Measurements from ENCODE around the gene HACD3. TPM values are rescaled to one million over a fixed set of nuclear protein-coding genes. Genes with fewer than 3 reads are reported as not detected.

Gene HACD3
- total and polyA plus RNA-seq, 9 of the 15 experiments (the other 6 are each of a cell fraction or from before 2014, with no cell fraction given): 48.1 to 117 (median 72.8) TPM

DNA sequence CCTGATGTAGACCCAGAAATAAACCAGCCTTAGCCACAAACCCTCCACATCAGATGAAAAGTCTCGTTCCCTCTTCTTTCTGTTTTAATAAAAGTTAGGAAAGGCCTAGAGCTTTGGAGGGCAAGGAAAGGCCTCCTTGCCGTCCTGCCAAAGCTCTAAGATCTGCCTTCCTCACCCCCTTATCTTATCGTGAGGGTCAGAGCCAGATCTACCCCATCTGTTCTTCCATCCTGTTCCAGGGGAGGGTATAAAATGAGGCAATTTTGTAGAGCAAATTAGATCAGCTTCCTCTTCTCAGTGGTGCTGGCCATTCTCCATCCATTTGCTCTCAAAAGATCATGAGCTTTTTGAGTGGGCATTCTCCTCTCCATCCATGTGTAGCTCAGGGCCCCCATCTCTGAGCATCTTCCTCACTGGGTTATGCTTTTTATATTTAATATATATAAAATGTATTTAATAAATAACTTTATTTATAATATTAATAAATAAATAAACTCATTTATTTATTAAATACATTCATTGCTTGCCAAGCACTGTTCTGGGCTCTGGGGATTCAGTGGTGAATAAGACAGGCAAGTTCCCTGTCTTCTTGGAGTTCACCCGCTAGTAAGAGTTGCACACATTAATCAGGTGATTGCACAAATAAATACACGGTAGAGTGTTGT, 89.5 kb downstream of the HACD3 start (continued):
- TF ChIP-seq, protein P1, sequence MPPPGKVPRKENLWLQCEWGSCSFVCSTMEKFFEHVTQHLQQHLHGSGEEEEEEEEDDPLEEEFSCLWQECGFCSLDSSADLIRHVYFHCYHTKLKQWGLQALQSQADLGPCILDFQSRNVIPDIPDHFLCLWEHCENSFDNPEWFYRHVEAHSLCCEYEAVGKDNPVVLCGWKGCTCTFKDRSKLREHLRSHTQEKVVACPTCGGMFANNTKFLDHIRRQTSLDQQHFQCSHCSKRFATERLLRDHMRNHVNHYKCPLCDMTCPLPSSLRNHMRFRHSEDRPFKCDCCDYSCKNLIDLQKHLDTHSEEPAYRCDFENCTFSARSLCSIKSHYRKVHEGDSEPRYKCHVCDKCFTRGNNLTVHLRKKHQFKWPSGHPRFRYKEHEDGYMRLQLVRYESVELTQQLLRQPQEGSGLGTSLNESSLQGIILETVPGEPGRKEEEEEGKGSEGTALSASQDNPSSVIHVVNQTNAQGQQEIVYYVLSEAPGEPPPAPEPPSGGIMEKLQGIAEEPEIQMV (tag; conservative IDR thresholded peaks at IDR 0.05; ENCODE audit: low read depth): no peak
- TF ChIP-seq ZC3H4 (CRISPR knock-in tag; IDR thresholded peaks at IDR 0.05; ENCODE audit: borderline replicate concordance): no peak
- no peak for TF ChIP-seq MEIS2 (IDR thresholded peaks at IDR 0.05; ENCODE audit: partially characterized antibody)
- TF ChIP-seq, protein P2, sequence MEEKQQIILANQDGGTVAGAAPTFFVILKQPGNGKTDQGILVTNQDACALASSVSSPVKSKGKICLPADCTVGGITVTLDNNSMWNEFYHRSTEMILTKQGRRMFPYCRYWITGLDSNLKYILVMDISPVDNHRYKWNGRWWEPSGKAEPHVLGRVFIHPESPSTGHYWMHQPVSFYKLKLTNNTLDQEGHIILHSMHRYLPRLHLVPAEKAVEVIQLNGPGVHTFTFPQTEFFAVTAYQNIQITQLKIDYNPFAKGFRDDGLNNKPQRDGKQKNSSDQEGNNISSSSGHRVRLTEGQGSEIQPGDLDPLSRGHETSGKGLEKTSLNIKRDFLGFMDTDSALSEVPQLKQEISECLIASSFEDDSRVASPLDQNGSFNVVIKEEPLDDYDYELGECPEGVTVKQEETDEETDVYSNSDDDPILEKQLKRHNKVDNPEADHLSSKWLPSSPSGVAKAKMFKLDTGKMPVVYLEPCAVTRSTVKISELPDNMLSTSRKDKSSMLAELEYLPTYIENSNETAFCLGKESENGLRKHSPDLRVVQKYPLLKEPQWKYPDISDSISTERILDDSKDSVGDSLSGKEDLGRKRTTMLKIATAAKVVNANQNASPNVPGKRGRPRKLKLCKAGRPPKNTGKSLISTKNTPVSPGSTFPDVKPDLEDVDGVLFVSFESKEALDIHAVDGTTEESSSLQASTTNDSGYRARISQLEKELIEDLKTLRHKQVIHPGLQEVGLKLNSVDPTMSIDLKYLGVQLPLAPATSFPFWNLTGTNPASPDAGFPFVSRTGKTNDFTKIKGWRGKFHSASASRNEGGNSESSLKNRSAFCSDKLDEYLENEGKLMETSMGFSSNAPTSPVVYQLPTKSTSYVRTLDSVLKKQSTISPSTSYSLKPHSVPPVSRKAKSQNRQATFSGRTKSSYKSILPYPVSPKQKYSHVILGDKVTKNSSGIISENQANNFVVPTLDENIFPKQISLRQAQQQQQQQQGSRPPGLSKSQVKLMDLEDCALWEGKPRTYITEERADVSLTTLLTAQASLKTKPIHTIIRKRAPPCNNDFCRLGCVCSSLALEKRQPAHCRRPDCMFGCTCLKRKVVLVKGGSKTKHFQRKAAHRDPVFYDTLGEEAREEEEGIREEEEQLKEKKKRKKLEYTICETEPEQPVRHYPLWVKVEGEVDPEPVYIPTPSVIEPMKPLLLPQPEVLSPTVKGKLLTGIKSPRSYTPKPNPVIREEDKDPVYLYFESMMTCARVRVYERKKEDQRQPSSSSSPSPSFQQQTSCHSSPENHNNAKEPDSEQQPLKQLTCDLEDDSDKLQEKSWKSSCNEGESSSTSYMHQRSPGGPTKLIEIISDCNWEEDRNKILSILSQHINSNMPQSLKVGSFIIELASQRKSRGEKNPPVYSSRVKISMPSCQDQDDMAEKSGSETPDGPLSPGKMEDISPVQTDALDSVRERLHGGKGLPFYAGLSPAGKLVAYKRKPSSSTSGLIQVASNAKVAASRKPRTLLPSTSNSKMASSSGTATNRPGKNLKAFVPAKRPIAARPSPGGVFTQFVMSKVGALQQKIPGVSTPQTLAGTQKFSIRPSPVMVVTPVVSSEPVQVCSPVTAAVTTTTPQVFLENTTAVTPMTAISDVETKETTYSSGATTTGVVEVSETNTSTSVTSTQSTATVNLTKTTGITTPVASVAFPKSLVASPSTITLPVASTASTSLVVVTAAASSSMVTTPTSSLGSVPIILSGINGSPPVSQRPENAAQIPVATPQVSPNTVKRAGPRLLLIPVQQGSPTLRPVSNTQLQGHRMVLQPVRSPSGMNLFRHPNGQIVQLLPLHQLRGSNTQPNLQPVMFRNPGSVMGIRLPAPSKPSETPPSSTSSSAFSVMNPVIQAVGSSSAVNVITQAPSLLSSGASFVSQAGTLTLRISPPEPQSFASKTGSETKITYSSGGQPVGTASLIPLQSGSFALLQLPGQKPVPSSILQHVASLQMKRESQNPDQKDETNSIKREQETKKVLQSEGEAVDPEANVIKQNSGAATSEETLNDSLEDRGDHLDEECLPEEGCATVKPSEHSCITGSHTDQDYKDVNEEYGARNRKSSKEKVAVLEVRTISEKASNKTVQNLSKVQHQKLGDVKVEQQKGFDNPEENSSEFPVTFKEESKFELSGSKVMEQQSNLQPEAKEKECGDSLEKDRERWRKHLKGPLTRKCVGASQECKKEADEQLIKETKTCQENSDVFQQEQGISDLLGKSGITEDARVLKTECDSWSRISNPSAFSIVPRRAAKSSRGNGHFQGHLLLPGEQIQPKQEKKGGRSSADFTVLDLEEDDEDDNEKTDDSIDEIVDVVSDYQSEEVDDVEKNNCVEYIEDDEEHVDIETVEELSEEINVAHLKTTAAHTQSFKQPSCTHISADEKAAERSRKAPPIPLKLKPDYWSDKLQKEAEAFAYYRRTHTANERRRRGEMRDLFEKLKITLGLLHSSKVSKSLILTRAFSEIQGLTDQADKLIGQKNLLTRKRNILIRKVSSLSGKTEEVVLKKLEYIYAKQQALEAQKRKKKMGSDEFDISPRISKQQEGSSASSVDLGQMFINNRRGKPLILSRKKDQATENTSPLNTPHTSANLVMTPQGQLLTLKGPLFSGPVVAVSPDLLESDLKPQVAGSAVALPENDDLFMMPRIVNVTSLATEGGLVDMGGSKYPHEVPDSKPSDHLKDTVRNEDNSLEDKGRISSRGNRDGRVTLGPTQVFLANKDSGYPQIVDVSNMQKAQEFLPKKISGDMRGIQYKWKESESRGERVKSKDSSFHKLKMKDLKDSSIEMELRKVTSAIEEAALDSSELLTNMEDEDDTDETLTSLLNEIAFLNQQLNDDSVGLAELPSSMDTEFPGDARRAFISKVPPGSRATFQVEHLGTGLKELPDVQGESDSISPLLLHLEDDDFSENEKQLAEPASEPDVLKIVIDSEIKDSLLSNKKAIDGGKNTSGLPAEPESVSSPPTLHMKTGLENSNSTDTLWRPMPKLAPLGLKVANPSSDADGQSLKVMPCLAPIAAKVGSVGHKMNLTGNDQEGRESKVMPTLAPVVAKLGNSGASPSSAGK (IDR thresholded peaks at IDR 0.05): no peak
- no peak for TF ChIP-seq BCL6 (CRISPR knock-in tag; IDR thresholded peaks at IDR 0.05)
- TF ChIP-seq PRPF4 (IDR thresholded peaks at IDR 0.05; ENCODE audit: insufficient read depth, low read depth, low read length, poor library complexity, severe bottlenecking): no peak
- TF ChIP-seq ZNF282 (CRISPR knock-in tag; IDR thresholded peaks at IDR 0.05): no peak
- peak; percentile 52; the same call in 1 of the 2 replicates for TF ChIP-seq CTBP1 (IDR thresholded peaks at IDR 0.05; ENCODE audit: borderline replicate concordance)
- no peak for TF ChIP-seq ZNF780A (CRISPR knock-in tag; IDR thresholded peaks at IDR 0.05)

Data from K562 (cell line).